ENCODE measurements around the gene CRPPA.

DNA sequence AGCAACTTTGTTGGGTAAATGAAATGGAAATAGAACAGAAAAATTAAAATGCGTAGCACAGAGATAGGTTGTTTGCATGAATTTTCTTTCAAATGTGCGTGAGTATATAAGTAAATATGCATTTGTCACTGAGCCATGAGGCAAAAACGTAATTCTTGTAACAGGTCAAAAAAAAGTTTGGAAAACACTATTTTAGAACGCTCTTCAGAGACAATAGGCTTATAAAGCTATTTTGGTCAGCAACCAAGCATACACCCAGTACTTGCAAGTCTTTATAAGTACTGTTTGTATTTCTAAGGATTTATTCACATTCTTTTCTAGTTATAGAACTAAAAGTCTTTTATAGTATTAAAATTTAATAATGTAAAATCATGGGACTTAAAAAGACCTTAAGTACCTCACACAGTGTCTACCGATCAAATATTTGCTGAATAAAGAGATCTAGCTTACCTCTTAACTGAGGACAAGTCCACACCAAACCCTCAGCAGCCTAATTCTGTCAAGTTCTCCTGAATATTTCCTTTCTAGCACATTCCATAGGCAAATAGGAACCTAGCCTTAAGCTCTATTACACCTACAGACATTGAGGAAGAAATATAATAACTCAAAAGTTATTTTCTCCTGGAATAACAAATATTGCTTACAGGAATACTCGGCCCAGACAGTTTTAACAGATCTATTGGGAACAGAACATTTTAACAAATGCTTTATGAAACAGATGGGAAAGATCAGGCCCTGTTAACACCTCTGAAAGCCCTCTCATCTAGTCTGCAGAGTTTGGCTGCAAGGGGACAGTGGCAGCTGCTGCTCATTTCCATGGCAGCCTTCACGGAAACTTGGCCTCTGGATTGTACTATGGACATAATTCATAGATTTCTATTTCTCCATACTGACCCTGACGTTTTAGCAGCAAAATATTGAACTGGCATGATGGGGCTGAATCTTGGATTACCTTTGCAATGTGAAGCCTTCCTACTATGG lies 8.8 kb downstream of the CRPPA start:
- TF ChIP-seq, protein P1, sequence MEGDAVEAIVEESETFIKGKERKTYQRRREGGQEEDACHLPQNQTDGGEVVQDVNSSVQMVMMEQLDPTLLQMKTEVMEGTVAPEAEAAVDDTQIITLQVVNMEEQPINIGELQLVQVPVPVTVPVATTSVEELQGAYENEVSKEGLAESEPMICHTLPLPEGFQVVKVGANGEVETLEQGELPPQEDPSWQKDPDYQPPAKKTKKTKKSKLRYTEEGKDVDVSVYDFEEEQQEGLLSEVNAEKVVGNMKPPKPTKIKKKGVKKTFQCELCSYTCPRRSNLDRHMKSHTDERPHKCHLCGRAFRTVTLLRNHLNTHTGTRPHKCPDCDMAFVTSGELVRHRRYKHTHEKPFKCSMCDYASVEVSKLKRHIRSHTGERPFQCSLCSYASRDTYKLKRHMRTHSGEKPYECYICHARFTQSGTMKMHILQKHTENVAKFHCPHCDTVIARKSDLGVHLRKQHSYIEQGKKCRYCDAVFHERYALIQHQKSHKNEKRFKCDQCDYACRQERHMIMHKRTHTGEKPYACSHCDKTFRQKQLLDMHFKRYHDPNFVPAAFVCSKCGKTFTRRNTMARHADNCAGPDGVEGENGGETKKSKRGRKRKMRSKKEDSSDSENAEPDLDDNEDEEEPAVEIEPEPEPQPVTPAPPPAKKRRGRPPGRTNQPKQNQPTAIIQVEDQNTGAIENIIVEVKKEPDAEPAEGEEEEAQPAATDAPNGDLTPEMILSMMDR (conservative IDR thresholded peaks at IDR 0.05 in 1 of 2, IDR thresholded peaks at IDR 0.05 in 1 of 2; ENCODE audit: extremely low read depth in 1 of 2, insufficient read depth in 1 of 2, low read depth in 1 of 2, low read length in 2 of 2): no peak
- TF ChIP-seq EZH2 (IDR thresholded peaks at IDR 0.05; ENCODE audit: borderline replicate concordance, low read length): no peak

Data from mammary epithelial cell (primary cell).